Measurements from ENCODE around the gene PLPP4. TPM values are rescaled to one million over a fixed set of nuclear protein-coding genes. Genes with fewer than 3 reads are reported as not detected.
"Not testable (repeated sequence)": the region's sequence is repeated elsewhere in the genome, so short reads cannot be mapped to it uniquely, and the experiment has no call there.

The PLPP4 gene
- total RNA-seq, 1 donor from 2014 or later = not detected

DNA sequence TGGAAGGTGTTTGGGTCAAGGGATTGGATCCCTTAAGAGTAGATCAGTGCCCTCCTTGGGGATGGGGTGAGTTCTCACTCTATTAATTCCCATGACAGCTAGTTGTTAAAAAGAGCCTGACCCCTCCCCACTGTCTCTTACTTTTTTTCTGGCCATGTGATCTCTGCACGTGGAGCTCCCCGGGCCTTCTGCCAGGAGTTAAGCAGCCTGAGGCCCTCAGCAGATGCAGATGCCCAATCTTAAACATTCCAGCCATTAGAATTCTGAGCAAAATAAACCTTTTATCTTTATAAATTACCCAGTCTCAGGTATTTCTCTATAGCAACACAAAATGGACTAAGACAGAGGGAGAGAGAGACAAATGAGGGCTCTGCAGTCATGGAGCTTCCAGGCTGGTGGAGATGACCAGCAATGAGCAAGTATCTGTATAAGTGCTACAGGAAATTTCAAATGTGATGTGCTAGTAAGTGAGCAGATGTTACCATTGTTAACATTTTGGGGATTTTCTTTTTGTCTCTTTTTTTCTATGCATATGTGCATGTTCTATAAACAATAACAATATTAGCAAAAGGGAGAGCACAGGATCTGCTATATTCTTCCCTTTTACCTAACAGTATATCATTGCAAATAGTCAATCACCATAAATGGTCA, 26.7 kb downstream of the PLPP4 start:
- intact Hi-C loops (cut with micrococcal nuclease) = no loop called here

DNA sequence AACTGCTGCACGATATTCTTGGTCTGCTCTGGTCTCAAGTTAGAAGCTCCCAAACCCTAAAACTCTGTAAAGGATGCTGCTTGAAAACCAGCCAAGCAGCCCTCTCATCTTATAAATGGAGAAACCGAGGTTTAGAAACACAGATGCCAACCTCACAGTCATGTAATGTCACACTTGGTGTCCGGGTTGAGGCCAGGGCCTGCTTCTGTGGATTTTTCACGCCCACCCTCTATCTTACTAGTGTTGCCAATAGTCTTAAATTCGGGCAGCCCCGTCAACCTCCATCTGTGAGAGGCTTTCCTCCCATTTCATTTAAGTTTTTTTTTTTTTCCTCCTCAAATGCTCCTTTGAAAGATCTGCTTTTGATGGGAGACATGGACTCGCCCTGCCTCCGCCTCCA, 28.9 kb downstream of the PLPP4 start:
- intact Hi-C loops (cut with micrococcal nuclease) = no loop called here

DNA sequence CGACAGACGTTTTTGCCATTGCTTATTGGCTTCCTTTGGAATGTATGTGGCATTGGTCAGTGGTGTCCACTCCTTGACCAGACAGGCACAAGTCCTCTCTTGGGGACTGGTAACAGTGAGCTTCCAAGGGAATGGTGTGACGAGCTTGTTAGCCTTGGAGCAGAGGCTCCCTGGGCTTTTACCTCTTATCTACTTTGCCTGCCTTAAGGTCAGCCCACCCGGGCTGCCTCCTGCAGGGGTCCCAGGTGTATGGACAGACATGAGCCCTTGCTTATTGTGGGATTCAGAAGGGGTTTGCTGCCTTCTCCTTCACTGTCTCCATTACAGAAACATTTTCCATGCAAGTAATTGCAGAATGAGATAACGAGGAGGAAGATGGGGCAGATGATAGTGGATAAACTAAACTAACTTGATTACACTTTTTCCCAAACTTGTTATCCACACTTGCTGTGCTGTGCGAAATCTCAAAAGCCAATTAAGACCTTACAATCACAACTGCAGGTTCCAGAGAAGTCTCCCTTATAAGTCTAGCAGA, 29.7 kb downstream of the PLPP4 start:
- intact Hi-C loops (cut with micrococcal nuclease) = no loop called here

- intact Hi-C loops (cut with micrococcal nuclease) = no loop called here
Observed at GRCh38 chr10:120490288-120490687, 33.3 kb downstream of the PLPP4 start.

GRCh38 chr10:120492346-120492745, 35.3 kb downstream of the PLPP4 start:
- intact Hi-C loops (cut with micrococcal nuclease) = no loop called here

DNA sequence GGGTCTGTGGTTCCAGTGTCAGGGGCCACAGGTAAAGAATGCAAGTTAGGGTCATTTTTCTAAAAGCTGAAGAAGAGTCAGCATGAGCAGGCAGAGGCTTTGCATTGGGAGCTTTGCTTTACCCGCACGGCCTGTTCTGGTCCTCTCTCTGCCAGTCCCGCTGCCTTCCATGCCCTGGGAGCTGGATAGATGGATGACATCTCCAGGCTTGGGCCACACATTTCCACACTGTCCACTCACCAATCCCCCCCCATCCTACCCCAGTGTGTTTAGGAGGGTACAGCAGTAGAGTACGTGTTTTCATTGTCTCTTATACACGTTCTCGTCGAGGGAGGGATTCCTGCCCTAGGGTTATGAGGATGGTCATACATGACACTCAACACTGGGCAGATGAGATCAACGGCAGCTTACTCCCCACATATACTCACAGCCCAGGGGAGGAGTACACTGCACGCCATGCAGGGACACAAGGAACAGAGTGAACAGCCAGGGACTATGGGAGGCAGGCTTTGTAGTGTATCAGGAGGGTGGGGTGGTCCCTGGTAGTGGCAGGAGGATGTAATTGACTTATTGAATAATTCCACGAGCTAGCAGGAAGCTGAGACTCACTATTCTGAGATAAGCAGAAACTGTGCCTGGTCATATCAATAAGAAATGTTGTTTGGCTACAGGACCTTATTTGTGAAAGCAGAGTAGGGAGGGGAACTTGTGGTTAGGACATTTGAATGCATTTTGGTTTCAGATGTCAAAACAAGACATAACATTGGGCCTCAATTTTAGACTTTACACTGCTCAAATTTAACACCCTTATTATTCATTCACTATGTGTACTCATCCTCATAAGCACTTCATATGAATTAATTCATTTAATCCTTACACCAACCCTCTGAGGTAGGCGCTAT, 36.6 kb downstream of the PLPP4 start:
- intact Hi-C loops (cut with micrococcal nuclease) = no loop called here

GRCh38 chr10:120494313-120494710, 37.3 kb downstream of the PLPP4 start:
- intact Hi-C loops (cut with micrococcal nuclease) = no loop called here

GRCh38 chr10:120495226-120496009, 38.4 kb downstream of the PLPP4 start:
- intact Hi-C loops (cut with micrococcal nuclease) = no loop called here

DNA sequence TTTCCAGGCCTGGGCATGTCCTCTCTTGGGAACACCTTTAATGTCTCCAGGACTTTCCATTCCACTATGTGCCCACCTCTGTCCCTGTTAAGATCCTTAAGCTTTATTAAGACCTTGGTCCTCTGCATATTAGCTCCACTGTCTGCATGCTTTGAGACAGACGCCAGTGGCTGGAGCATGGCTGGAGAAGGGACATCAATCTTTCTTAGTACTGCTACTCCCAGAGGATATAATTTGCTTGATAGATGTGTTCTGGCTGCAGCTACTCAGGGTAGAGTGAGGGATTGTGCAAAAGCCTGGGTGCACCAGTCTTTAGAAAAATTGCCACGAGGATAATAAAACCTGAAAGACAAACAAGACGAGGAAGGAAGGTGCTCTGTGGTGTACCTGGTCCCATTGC, 42.9 kb downstream of the PLPP4 start:
- intact Hi-C loops (cut with micrococcal nuclease) = no loop called here

- intact Hi-C loops (cut with micrococcal nuclease) = no loop called here
Observed at GRCh38 chr10:120503689-120504088, 46.7 kb downstream of the PLPP4 start.

DNA sequence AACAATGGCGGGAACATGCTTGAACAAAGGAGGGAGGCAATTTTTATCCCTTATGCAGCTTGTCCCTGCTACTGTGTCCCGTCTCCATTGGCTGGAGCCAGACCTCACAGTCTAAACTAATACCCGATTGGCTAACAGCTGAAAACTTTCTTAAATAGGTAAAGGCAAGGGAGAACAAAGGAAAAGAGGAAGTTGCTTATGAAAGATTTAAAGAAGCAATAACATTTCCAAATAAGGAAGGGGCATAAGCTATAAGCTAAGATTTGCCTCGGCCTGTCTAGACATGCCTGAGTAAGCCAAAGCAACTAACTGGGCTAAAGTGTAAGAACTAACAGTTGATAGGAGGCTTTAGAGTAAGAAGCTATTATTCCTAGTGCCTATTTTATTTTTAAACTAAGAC, 47.2 kb downstream of the PLPP4 start:
- intact Hi-C loops (cut with micrococcal nuclease) = not testable (repeated sequence)

GRCh38 chr10:120505056-120505455, 48.0 kb downstream of the PLPP4 start:
- intact Hi-C loops (cut with micrococcal nuclease) = no loop called here

DNA sequence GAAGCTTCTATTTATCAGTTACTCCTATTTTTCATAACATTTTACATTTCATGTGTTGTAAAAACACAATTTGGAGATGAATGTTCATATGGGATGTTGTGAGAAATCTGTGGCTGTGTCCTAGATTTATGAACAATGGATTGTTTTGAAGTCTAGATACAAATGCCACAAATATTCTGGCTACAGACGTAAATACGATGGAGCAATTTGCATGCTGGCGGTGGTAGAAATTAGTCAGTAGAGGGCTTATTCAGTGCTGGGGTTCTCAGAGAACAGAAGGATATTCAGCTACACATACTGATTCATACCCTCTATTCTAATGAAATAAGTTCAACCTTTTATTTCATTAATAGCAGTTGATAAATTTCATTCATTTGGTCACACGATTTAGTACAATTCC, 48.8 kb downstream of the PLPP4 start:
- intact Hi-C loops (cut with micrococcal nuclease) = no loop called here

DNA sequence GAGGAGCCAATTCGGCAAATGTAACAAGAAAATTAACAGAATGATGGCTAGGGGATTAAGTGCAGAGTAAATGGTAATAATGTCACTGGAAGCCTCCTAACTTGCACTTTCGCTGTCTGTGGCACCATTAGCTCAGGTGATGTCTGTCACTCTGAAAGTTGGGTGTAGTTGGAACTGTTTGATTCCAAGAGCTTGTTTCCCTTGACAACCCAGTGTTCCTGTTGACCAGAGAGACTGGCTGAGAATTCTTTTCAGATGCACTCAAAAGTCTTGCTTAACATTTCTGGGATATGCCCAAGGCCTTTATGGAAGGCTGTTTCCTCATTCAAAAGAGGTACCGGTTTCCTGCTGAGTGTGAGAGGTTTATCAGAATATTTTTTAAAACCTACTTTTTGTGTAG, 49.6 kb downstream of the PLPP4 start:
- intact Hi-C loops (cut with micrococcal nuclease) = no loop called here

DNA sequence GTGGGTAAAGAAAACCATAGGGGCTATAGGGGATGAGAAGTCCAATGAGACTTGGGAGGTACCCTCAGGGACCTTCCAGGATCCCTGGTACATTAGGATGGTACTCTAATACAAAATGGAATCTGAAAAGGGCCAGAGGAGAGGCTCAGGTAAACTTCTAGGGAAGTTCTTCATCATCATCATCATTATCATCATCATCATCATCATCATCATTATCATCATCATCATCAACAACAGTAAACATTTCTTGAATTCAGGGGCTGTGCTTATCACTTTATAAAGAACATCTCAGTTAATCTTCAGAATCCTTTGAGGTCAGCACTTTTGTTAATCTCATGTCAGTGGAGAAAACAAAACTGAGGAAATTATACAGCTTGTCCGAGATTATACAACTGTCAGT, 50.1 kb downstream of the PLPP4 start:
- intact Hi-C loops (cut with micrococcal nuclease) = no loop called here

GRCh38 chr10:120507651-120508050, 50.6 kb downstream of the PLPP4 start:
- intact Hi-C loops (cut with micrococcal nuclease) = no loop called here

GRCh38 chr10:120508393-120508792, 51.4 kb downstream of the PLPP4 start:
- intact Hi-C loops (cut with micrococcal nuclease) = no loop called here

- intact Hi-C loops (cut with micrococcal nuclease) = no loop called here
Observed at GRCh38 chr10:120508966-120509365, 51.9 kb downstream of the PLPP4 start.

- intact Hi-C loops (cut with micrococcal nuclease) = no loop called here
Observed at GRCh38 chr10:120511165-120511564, 54.1 kb downstream of the PLPP4 start.

DNA sequence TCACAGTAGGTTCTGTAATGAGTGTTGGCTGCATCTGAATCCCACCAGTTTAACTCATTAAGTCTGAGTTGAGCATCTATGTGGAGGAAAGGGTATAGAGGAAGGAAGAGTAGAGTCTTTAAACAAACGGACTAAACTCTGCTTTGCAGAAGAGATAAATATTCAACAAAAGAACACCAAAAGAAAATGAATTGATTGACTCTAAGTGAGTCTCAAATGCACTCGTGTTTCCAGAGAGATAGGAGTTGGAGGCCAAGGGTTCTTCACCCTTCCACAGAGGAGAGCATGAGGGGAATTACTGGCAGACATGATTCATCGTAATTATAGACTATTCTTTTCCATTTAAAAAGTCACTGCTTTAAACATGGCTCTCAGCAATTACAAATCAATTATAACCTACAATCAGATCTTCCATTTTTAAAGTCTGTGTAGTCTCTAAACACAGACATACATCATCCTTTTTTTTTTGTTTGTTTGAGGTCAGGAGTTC, 56.3 kb downstream of the PLPP4 start:
- intact Hi-C loops (cut with micrococcal nuclease) = no loop called here

- intact Hi-C loops (cut with micrococcal nuclease) = no loop called here
Observed at GRCh38 chr10:120514035-120514620, 57.1 kb downstream of the PLPP4 start.

All from T-helper 1 cell treated with Interleukin-12 subunit alpha and Interleukin-12 subunit beta and Interleukin-4 antibody, amounts not matched to agents 30 ng/mL and 1 ng/mL, for 36 hours (primary cell).